Right cardiac atrium (tissue), 5 donors: ENCODE data around the gene NFYC. TPM values are rescaled to one million over a fixed set of nuclear protein-coding genes. Genes with fewer than 3 reads are reported as not detected.

Experiments
- ATAC-seq, 2 donors: fragments of 200-7000 bp; cut with Tn5 transposase; one replicate each; pipeline versions ENCODE4 v1.8.0 to v1.9.1; 2020; ENCODE audit warnings: moderate library complexity in 2 of 2, mild to moderate bottlenecking in 1 of 2
- DNase-seq, 3 donors: peaks; one replicate each; pipeline ENCODE4 v3.0.0-alpha.2; 2020
- H3K27ac ChIP-seq: one replicate; pipeline ENCODE4 v1.5.1; 2013; ENCODE audit warnings: mild to moderate bottlenecking, low read length, control low read depth, moderate library complexity
- H3K27me3 ChIP-seq: one replicate; pipeline ENCODE4 v1.6.1; 2013; ENCODE audit not compliant: control insufficient read depth, insufficient read depth
- H3K4me1 ChIP-seq: one replicate; pipeline ENCODE4 v1.6.1; 2013; ENCODE audit warnings: low read length; ENCODE audit not compliant: control insufficient read depth, insufficient read depth
- H3K4me3 ChIP-seq: one replicate; pipeline ENCODE4 v1.5.1; 2013; ENCODE audit warnings: low read length, control low read depth
- H3K9me3 ChIP-seq: one replicate; pipeline ENCODE4 v1.6.1; 2013; ENCODE audit warnings: low read length; ENCODE audit not compliant: control insufficient read depth
- WGBS: extraction: QIAGEN DNeasy Blood & Tissue Kit; methylation state at CpG from one replicate; pipeline ENCODE4 v1.1.7; 2013; 5-methylcytosine and 5-hydroxymethylcytosine counted together
- intact Hi-C, 4 donors: fragments of 100-400 bp; cut with DNase I; formaldehyde crosslinking; loops; one replicate each; pipeline versions ENCODE4 v1.11.0 to v1.14.0; 2022 to 2023
- polyA plus RNA-seq: library from polyadenylated mRNA; stranded (reverse); fragments of 200-250 nt; gene quantifications from one replicate; pipeline ENCODE4 v1.2.3, GENCODE V29; 2013
- total RNA-seq, 4 donors: library from RNA; stranded (reverse); fragmentation: NEBNext Ultra II Directional; extraction: Animal tissue kit (Norgen Biotek cat#: 25700); gene quantifications; one replicate each; pipeline ENCODE4 v1.2.1, GENCODE V29; 2021
- donor health status: healthy with polysubstance abuse.
- donor health status: DM: no; HTN: yes; CAD: no.
- donor health status: DM: no; HTN: no; CAD: no.
- donor health status: DM: no; HTN: yes; CAD: no; lungs with severe emphysema.
- donor health status: DM: yes; HTN: yes; CAD: no.

The NFYC gene
- total and polyA plus RNA-seq, 5 donors: 63.6 to 82.6 (median 78.0) TPM

- no peak overlapping the region for H3K4me3 ChIP-seq
- intact Hi-C loops: no loop called here
- DNase-seq (no peak), ATAC-seq (no peak)
- WGBS: 84% methylated on average over 4 of the region's 4 CpGs
- peaks cover 3% of the 10 kb centered on the region for H3K4me1 ChIP-seq
- no peak overlapping the region for H3K27ac ChIP-seq
- H3K9me3 ChIP-seq: no peaks in the 10 kb centered on the region
- no peaks in the 10 kb centered on the region for H3K27me3 ChIP-seq
Observed at GRCh38 chr1:40751802-40752201, 60.3 kb downstream of the NFYC start.

GRCh38 chr1:40753142-40753882 lies 61.8 kb downstream of the NFYC start:
- WGBS: 94% methylated on average over 8 of the region's 8 CpGs

GRCh38 chr1:40754201-40754600 lies 62.7 kb downstream of the NFYC start:
- H3K9me3 ChIP-seq: no peaks in the 10 kb centered on the region
- ATAC-seq: no peak
- peaks cover 3% of the 10 kb centered on the region for H3K4me1 ChIP-seq
- no peak overlapping the region for H3K4me3 ChIP-seq
- intact Hi-C loops: no loop called here
- DNase-seq: no peak
- H3K27me3 ChIP-seq: no peaks in the 10 kb centered on the region
- no peak overlapping the region for H3K27ac ChIP-seq
- WGBS: 91% methylated on average over 8 of the region's 8 CpGs

More at GRCh38 chr1:40753142-40753882, 61.8 kb downstream of the NFYC start:
- H3K4me1 ChIP-seq: peaks cover 3% of the 10 kb centered on the region
- H3K9me3 ChIP-seq: no peaks in the 10 kb centered on the region
- no peak overlapping the region for H3K4me3 ChIP-seq
- no peak for ATAC-seq
- no peak for DNase-seq
- no peaks in the 10 kb centered on the region for H3K27me3 ChIP-seq
- intact Hi-C loops: no loop called here
- peak overlapping the region; percentile 13 for H3K27ac ChIP-seq

DNA sequence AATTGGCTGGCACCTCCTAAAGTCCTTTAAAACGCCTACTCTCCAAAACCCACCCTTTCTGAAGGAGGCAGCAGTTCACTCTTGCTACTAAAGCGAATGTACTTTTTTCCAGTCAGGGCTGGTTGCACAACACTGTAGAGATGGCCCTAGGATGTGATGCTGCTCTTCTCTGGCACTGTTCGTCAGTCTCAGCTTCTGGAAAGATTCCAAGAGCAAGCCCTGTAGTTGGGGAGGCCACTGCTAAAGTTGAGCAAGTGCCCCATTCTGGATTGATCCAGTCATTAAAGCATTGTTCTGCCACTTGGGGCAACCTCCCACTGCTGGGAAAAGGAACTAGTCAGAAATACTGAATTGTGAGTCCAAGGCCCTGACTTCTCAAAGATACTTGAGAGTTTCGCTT lies 63.6 kb downstream of the NFYC start:
- H3K4me1 ChIP-seq: peaks cover 3% of the 10 kb centered on the region
- H3K27ac ChIP-seq: peak overlapping the region; percentile 14
- intact Hi-C loops: no loop called here
- H3K27me3 ChIP-seq: no peaks in the 10 kb centered on the region
- no peak overlapping the region for H3K4me3 ChIP-seq
- no peaks in the 10 kb centered on the region for H3K9me3 ChIP-seq
- DNase-seq (peak in 1 of 3 donors; percentile 34), ATAC-seq (peak; percentile 70 to 75)
- WGBS: 57% methylated on average over 4 of the region's 4 CpGs

- ATAC-seq (no peak), DNase-seq (no peak)
- H3K27me3 ChIP-seq: no peaks in the 10 kb centered on the region
- no peak overlapping the region for H3K4me3 ChIP-seq
- peaks cover 3% of the 10 kb centered on the region for H3K4me1 ChIP-seq
- no peak overlapping the region for H3K27ac ChIP-seq
- intact Hi-C loops: no loop called here
- H3K9me3 ChIP-seq: no peaks in the 10 kb centered on the region
- WGBS: 95% methylated on average over 3 of the region's 3 CpGs
Observed at GRCh38 chr1:40756523-40756922, 65.0 kb downstream of the NFYC start.

DNA sequence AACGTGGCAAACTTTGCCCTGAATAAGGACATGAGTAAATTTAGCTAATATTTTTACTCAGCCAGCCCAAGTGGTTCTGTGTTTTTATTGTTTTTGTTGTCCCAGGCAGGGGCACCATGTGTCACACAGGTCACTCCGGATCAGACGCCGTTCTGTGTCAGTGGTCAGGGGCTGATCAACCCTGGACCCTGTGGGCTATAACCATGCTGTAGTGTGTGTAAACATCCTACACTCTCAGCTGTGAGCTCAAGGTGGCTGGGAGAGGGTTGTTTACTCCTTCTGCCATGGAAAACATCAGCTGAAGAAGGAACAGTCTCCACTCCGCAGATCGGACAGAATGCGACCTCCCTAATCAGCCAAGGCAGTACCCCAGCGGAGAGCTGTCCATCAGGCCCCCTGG lies 65.6 kb downstream of the NFYC start:
- WGBS: 78% methylated on average over 8 of the region's 8 CpGs
- ATAC-seq (no peak), DNase-seq (no peak)
- Histone ChIP-seq H3K4me3 (no peak overlapping the region), H3K27me3 (no peaks in the 10 kb centered on the region), H3K27ac (no peak overlapping the region), H3K9me3 (no peaks in the 10 kb centered on the region), H3K4me1 (peaks cover 3% of the 10 kb centered on the region)
- intact Hi-C loops: no loop called here

- peaks cover 3% of the 10 kb centered on the region for H3K4me1 ChIP-seq
- H3K27ac ChIP-seq: no peak overlapping the region
- intact Hi-C loops: no loop called here
- no peak for ATAC-seq
- no peak for DNase-seq
- no peak overlapping the region for H3K4me3 ChIP-seq
- H3K9me3 ChIP-seq: no peaks in the 10 kb centered on the region
- 93% methylated on average over 7 of the region's 7 CpGs for WGBS
- no peaks in the 10 kb centered on the region for H3K27me3 ChIP-seq
Observed at GRCh38 chr1:40758004-40758403, 66.5 kb downstream of the NFYC start.

DNA sequence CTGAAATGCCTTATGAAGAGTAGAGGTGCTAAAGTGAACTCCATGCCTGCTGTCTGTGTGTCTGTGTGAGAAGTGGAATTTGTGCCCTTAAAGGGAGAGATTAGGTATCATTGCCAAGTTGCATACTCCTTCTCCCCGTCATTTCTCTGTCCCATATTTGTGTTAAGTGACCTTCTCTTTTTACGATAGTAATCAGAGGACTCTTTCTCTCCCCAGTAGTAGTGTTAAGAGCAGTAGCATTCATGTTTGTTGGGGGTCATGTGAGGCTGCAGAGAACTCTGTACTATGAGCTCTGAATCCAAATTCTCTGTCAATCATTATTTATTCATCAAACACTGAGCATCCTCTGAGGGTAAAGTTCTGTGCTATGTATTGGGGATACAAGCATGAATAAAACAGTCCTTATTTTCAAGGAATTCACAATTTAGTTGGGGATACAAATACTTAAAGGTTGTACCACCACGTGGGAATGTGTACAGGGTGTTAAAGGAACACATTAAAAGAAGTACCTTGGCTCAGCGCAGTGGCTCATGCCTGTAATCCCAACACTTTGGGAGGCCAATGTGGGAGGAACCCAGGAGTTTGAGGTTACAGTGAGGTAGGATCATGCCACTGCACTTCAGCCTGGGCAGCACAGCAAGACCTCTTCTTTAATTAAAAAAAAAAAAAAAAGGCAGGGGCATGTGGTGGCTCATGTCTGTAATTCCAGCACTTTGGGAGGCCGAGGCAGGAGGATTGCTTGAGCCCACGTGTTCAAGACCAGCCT lies 67.3 kb downstream of the NFYC start:
- H3K4me1 ChIP-seq: peaks cover 3% of the 10 kb centered on the region
- ATAC-seq: no peak
- H3K4me3 ChIP-seq: no peak overlapping the region
- no peaks in the 10 kb centered on the region for H3K27me3 ChIP-seq
- H3K9me3 ChIP-seq: no peaks in the 10 kb centered on the region
- intact Hi-C loops: no loop called here
- no peak overlapping the region for H3K27ac ChIP-seq
- WGBS: 86% methylated on average over 6 of the region's 6 CpGs
- no peak for DNase-seq

DNA sequence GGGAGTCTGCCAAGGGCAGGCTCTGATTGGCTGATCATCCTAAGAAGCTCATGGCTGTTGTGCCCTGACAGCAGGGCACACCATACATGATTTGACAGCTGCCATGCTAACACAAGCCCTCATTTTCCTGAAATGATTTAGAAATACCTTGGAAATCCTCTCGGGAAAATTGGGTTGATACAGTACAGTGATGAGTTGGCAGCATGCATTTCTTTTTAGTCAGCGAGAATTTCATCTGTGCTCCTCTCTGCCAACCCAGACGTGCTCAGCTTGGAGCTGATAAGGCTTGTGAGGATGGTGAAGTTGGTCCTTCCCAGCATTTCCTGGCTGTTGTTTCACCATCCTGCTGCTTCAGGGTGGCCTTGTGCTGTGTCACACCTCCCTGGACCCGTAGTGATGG lies 69.5 kb downstream of the NFYC start:
- ATAC-seq (no peak), DNase-seq (no peak)
- Histone ChIP-seq H3K9me3 (no peaks in the 10 kb centered on the region), H3K27me3 (no peaks in the 10 kb centered on the region), H3K4me3 (no peak overlapping the region), H3K4me1 (no peaks in the 10 kb centered on the region), H3K27ac (no peak overlapping the region)
- intact Hi-C loops: loop anchor here in 1 of 4 donors (10.0 kb wide), 1 partner anchor 84 kb away; no protein-coding TSS in a partner anchor
- WGBS: 54% methylated on average over 4 of the region's 4 CpGs

GRCh38 chr1:40762144-40762923 lies 70.8 kb downstream of the NFYC start:
- intact Hi-C loops: loop anchor here in 1 of 4 donors (10.0 kb wide), 1 partner anchor 82 kb away; no protein-coding TSS in a partner anchor
- ATAC-seq: no peak
- peak in 1 of 3 donors; percentile 28 for DNase-seq
- 84% methylated on average over 7 of the region's 7 CpGs for WGBS
- Histone ChIP-seq H3K4me1 (no peaks in the 10 kb centered on the region), H3K27me3 (no peaks in the 10 kb centered on the region), H3K4me3 (no peak overlapping the region), H3K9me3 (no peaks in the 10 kb centered on the region), H3K27ac (peak overlapping the region; percentile 13)
